NCI-H1417 treated with DMSO at 0.1 percent for 48 hours (cell line): Measurements from ENCODE around the gene YPEL3.

Source experiments
- DNase-seq: peaks from one replicate; lab custom pipeline; 2025; lab: John Stamatoyannopoulos, UW

The YPEL3 gene

DNA sequence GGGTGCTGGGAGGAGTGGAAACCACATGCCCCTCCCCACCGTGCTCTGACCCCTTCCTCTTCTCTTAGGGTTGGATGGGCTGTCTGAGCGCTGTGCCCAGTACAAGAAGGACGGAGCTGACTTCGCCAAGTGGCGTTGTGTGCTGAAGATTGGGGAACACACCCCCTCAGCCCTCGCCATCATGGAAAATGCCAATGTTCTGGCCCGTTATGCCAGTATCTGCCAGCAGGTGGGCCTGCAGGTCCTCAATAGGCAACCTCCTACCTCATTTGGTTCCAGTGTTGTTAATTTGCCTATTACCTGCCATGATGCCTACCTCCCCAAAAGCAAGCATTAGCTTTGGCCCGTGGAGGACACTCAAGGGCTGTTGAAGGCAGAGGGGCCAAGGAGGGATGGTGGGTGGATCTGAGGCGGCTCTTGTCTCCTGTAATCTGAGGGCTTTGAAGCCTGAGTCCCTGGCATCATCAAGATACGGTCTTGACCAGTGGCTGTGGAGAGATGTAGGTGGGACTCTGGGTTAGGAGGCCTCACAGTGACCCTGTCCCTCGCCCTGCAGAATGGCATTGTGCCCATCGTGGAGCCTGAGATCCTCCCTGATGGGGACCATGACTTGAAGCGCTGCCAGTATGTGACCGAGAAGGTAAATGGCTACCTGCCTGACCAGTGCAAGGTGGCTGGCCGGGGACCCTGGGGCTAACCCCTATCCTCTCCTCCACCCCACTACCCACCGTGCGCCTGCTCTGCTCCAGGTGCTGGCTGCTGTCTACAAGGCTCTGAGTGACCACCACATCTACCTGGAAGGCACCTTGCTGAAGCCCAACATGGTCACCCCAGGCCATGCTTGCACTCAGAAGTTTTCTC, 27.0 kb downstream of the YPEL3 start:
- no peak for DNase-seq

DNA sequence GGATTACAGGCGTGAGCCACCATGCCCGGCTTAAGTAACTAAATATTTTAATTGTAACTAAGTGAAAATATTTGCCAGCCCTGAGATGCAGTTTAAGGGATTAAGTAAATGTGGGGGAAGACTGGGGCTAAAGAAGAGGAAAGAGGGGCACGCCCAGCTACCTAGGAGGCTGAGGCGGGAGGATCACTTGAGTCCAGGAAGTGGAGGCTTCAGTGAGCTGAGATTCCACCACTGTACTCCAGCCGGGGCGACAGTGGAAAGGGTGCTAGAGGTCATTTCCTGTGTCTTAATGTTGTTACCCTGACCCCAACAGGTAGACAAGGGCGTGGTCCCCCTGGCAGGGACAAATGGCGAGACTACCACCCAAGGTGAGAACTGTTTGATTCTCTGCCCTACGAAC, 27.7 kb downstream of the YPEL3 start:
- no peak for DNase-seq

DNA sequence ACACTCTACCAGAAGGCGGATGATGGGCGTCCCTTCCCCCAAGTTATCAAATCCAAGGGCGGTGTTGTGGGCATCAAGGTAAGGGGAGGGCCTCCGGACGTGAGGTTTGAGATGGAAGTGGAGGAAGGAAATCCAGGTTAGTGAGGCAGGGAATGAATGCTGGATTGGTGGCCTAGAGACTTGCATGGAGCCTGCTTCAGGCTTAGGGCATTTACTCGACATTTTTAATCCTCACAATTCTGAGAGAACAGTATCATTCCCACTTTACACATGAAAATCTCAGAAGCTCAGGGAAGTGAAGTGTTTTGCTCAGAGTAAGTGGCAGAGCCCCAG, 28.5 kb downstream of the YPEL3 start:
- DNase-seq = no peak

DNA sequence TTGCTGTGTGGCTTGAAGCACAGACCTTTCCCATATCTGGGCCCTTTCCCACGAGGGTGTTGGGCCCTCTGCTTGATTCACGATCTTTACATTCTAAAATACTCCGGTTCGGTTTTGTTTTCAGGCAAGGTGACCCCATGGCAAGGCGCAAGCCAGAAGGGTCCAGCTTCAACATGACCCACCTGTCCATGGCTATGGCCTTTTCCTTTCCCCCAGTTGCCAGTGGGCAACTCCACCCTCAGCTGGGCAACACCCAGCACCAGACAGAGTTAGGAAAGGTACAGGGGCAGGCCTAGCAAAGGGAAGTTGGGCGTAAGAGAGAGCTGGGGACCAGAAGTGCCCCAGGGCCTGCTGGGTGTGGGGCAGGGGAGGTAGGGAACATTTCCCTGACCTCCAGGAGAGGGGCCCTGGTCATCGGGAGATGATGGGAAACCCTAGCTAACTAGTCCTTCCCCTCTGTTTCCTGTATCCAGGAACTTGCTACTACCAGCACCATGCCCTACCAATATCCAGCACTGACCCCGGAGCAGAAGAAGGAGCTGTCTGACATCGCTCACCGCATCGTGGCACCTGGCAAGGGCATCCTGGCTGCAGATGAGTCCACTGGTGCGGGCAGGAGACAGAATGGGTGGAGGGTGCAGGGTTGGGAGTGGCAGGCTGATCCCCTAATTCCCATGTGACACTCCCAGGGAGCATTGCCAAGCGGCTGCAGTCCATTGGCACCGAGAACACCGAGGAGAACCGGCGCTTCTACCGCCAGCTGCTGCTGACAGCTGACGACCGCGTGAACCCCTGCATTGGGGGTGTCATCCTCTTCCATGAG, 29.0 kb downstream of the YPEL3 start:
- DNase-seq = no peak

DNA sequence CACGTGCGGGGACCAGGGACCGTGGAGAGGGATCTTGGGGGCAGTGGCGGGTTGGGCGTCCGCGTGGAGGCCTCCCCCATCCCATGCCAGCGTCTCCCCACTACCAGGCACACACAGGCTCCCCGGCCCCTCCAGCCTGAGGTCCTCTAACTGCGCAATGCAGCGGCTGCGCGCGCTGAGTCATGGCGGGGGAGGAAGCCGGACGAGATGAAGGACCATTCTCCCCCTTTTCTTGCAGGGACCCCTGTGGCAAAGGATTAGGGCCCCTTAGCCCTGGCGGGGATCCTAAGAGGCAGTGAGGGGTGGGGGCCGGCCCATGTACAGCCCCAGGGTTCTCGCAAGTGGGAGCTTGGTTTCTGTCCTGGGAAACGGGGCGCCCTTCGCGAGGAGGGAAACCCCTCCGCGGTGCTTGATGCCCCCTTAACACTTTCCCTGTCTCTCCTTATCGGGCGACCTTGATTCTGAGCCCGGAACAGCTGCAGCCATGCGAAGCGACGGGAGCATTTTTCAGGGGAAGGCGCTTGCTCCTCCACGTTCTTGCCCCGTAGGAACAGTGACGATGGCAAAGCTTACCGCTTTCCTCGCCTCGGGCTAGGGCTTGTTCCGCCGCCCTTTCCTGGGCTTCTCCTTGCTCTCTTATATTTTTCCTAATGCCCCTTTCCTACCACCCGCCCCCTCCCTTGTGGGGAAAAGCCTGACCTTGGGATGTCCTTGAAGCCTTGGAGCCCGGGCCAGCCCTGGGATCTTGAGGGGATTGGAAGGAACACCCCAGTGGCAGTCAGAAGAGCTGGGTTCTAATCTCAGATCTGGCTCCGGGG, 29.9 kb downstream of the YPEL3 start:
- DNase-seq = no peak

DNA sequence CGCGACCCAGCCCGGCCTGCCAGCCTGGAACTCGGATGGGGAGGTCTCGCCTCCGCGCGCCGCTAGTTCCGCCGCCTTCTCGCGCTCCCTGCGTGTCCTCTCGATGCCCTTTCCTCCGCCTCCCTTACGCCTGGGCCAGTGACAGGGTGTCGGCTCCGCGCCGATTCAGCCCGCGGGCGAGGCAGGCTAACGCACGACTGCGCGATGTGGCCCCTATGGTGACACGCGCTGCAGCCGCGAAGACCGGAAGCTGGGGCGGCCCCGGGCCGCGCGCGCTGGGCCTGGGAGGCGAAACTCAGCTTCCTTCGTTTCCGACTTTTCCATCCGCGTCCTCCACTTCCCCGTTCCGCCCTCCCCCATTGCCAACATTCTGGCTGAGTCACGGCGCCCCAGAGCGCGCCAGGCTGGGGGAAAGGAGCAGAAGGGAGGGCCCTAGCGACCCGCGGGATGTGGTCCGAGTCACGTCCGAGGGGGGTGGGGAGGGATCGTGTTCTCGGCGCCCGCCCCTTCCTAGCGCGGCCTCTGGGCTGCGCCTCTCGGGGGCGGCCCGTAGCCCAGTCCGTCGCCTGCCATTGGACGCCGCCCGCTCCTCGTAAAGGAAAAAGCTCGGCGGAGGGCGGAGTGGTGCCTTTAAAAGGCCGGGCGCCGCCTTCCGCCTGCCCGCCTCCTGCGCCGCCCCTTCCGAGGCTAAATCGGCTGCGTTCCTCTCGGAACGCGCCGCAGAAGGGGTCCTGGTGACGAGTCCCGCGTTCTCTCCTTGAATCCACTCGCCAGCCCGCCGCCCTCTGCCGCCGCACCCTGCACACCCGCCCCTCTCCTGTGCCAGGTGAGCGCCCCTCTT, 30.7 kb downstream of the YPEL3 start, which contains the start of gene ALDOA:
Gene ALDOA (plus strand): TSS at position 659 of the 841 bp plus-strand sequence. CDS start 1,138 bp downstream, outside the sequence.
- peak; percentile 81 for DNase-seq

DNA sequence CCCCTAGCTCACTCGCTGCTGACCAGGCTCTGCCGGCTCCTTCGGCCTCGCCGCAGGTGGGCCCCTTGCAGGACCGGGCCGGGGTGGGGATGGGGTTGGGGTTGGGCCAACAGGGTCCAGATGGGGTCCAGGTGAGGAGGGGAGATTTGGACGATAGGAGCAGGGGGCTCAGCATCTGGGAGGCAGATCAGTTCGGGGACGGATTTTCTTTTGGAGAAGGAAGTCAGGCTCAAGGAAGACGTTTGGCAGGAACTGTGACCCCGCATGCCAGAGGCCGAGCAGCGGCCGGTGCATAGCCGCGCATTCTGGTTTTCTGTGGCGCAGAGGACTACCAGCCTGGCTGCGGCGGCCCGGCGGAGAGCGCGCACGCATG, 31.3 kb downstream of the YPEL3 start:
- DNase-seq = no peak

DNA sequence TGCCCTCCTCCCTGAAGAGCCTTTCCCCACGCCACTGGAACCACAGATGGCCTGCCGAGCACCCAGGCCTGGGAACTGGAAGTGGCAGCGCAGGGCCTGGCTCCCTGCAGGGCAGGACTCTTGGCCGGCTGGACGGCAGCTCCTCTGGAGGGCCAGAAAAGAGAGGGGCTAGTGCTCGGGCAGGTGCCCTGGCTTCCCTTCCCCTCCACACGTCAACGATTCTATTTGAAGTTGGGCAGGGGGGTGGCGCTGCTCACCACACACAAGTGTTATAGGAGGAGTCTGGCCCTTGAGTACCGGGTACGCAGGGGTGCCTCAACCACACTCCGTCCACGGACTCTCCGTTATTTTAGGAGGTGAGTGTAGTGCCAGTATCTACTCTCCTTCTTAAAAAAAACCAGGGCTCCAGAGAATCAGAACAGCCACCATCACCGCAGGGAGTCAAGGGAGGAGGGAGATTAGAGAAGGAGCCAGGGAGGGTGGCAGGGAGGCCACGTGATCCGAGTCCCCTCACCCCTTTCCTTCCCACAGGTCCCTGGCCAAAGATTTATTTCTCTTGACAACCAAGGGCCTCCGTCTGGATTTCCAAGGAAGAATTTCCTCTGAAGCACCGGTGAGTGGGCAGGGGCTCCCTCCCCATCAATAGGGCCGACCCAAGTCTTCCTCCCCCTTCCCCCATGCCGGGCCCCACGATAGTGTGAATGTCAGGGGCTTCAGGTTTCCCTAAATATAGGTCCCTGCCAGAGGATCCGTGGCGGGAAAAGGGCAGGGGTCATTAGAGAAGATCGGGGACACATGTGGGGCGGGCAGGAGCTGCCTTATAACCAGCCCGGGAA, 31.9 kb downstream of the YPEL3 start:
- DNase-seq = peak; percentile 18

DNA sequence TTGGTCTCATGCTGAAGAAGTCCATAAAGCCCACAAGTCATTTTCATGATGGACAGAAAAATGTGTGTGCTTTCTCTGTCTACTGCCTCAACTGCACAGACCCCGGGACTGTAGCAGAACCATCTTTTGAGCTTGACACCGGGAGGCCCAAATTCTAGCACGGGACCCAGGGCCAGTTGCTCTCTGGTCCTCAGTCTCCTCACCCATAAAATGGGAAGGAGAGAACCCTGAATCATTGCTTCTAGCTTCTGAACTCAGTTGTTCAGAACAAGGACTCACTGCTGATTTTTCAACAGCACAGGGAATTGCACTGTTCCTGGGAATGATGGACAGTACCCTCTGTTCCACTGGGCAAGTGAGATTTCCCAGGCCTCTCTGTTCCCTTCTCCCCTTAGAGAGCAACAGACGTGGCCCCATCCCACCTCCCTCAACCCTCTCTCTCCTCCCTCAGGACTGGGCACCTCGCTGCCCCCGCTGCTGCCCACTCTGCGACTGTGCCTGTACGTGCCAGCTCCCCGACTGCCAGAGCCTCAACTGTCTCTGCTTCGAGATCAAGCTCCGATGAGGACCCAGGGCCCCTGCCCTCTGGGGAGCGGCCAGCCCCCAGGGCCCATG, 32.6 kb downstream of the YPEL3 start:
- no peak for DNase-seq

DNA sequence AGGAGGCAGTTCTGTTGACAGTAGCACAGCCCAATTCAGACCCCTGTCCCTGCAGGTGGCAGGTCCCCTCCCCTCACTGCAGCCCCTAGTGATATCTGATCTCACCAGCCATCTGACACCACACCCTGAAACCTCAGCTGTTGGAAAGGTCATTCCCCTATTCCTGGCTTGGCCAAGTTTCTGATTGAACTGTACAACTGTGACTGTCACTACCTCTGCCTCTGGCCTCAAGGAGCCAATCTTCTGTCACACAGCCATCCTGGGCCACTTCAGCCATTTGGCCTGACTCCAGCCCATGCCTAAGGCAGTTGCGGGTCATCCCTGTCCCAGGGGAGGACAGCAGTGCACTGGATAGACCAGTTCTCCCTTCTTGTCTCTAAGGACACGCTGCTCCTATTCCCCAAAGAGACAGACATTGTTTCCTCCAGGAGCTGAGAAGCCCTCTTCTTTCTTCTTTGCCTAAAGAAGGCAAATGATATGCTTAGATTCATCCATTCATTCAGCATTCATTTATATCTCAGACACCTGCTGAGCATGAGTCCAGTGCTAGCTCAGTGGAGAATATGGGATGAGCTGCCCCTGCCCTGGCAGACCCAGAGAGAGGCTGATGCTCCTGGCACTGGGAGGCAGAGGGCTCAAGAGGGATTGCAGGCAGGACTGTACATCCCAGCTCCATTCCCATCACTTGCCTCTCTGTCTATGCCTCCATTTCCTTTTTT, 35.0 kb downstream of the YPEL3 start:
- DNase-seq = no peak

DNA sequence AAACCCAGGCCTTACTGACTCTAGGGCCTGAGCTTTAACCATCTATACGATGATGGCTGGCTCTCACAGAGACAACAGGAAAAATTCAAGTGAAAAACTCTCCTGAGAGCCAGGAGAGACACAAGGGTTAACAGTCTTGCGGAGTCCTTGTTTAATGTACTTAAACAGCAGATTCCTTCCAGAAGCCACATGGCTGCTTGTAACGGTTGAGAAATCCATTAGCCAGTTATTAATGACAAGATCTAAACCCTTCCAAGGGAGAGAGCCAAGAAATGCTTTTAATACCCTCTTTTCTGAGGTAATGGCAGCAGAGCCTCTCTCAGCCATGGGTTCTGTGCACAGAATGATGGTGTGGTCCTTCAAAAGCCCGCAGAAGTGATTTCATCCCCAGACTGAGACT, 35.7 kb downstream of the YPEL3 start:
- DNase-seq = no peak

DNA sequence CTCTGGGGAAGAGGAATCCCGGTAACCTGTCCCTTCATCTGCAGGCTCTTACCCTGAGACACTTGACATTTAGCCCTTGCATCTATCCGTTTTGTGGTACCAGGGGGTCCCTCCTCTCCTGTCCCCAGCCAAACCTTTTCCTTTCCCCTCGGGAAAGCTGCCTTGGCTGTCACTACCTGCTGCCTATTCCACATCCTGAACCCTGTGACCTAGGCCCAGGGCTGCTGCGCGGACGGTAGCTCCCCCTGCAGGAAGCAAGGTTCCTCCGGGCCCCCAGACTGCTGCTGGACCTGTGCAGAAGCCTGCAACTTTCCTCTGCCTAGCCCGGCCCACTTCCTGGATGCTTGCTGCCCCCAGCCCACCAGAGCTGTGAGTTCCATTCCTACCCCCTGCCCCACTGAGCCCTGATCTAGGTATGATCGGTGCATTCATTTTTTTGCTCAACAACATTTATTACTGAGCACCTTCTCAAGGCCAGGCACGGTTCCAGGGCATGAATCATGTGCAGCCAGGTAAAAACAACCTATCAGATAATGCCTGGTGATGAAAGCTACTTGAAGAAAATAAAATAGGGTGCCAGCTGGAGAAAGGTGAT, 41.0 kb downstream of the YPEL3 start:
- DNase-seq = no peak

DNA sequence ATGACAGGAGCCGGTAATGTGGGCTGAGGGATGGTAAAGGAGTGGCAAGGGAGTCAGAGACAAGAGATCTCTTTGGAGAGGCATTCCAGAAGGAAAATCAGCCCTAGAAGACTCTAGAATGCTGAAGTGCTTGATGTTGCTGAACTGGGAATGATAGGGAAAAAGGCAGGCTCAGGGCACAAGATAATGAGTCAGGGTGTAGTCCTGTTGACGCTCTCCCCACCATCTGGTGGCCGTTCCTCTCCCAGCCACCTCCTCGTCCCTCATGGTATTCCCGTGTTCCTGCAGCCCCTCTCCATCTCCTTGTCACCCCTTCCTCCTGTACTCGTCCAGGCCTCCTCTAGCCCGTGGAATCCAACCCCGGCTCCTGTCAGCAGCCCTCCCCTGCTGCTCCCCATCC, 41.6 kb downstream of the YPEL3 start:
- no peak for DNase-seq

DNA sequence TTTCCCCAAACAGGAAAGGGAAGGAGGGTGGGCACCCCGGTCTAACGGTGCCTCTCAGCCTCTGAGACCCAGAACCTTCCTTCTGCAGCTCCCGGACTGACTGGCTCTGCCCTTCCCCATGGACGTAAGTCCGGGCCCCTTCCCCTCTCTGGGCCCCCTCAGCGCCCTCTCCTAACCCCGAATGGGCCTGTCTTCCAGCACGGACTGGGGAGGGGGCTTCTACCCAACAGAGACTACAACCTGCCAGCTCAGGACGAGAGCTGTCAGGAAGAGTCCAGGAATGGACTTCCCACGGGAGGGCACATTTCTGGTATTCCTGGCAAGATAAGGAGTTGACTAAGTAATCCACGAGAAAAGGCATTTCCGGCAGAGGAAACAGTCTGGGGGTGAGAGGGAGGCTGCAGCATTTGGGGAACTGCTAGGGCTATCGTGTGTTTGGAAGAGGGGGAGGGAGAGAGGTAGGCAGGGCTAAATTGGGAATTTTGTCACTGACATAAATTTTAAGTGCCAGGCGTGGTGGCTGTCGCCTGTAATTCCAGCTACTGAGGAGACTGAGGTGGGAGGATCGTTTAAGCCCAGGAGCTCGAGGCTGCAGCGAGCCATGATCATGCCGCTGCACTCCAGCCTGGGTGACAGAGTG, 42.5 kb downstream of the YPEL3 start:
- DNase-seq = peak; percentile 28

DNA sequence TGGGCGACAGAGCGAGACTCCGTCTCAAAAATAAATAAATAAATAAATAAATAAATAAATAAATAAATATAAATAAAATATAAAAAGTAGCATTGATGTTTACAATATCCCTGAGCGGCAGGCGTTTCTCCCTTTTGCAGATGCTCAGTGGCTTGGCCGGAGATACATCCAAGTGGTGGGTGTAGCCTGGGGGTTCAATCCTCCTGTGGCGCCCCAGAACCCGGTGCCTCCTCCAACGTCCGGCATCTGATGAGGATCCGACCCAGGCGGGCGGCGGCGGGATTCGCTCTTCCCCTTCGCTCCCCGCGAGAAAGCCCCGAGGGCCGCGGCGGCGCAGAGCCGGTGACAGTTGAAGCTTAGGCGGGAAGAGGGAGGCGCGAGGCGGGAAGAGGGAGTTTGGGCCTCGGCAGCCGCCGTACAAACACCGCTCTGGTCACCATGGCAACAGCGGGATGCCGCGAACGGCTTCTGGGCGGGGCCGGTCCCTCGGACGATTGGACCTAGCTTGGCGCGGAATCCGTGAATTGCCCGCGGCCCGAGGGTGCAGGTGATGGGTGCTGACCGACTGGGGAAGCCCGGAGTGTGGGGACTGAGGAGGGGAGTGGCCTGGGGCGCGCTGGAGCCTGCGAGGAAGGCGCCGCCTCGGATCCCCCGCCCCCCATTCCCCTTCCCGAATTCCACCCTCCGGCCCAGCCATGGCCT, 43.2 kb downstream of the YPEL3 start:
- peak; percentile 87 for DNase-seq

DNA sequence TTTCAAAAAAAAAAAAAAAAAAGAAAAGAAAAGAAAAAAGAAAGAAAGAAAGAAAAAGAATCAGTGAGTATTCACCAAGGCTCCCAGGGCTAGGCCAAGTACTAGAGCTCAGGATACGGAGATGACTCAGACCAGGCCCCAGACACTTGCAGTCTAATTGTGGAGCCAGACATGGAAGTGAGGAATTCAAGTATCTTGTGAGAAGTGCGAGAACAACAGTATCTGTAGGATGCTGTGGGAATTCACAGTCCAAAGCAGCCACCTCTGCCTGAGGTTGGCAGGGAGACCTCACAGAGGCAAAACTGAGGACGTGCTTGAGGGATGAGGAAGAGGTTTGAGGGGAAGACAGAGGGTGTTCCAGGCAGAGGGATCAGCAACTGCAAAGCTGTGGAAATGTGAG, 44.5 kb downstream of the YPEL3 start:
- DNase-seq = no peak

DNA sequence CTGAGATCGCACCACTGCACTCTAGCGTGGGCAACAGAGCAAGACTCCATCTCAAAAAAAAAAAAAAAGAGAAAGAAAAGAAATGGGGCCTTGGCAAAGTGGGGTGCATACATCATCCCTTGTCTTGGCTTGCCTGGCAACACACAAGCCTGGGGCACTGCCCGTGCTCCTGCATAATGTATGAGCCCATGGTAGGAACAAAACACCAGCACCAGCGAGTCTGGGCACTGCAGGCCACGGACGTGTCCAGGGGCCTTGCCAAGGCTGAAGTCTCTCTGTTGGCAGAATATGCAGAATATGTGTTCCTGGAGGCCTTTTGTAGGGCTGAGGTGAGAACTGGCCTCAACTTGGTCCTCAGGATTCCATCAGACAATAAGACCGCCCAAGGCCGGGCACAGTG, 46.1 kb downstream of the YPEL3 start:
- no peak for DNase-seq

DNA sequence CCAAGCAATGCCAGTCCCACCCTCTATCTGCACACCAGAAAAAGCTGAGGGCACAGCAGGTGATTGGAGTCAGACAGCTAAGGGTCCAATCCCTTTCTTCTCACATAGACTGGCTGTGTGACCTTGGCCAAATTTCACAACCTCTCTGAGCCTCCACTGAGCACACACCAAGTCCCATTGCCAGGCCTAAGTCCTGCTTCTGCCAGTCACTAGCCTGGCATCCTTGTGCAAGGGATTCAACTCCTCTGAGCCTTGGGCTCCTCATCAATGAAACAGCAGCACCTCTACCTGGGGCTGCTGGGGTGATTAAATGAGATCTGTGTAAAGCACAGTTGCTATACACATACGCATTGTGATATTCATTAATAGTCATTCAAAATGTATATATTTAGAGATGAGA, 49.4 kb downstream of the YPEL3 start:
- no peak for DNase-seq
